MM.1S (cell line): Measurements from ENCODE around the gene RB1.

Source experiments
- CTCF ChIP-seq: fragments of 300-600 bp; sonication (generic); IDR thresholded peaks from 2 replicates; pipeline ENCODE4 v1.5.1; 2016; ENCODE audit warnings: antibody characterized with exemption, low read length, mixed read lengths
- EZH2 ChIP-seq: fragments of 300-600 bp; sonication (generic); optimal IDR thresholded peaks from 2 replicates; pipeline ENCODE3; 2017; ENCODE audit warnings: low read depth, mild to moderate bottlenecking, antibody characterized with exemption, low read length, mixed read lengths
- EZH2phosphoT487 ChIP-seq: fragments of 300-600 bp; sonication (generic); IDR thresholded peaks from 2 replicates; pipeline ENCODE4 v1.6.1; 2018; ENCODE audit warnings: antibody characterized with exemption, low read length

DNA sequence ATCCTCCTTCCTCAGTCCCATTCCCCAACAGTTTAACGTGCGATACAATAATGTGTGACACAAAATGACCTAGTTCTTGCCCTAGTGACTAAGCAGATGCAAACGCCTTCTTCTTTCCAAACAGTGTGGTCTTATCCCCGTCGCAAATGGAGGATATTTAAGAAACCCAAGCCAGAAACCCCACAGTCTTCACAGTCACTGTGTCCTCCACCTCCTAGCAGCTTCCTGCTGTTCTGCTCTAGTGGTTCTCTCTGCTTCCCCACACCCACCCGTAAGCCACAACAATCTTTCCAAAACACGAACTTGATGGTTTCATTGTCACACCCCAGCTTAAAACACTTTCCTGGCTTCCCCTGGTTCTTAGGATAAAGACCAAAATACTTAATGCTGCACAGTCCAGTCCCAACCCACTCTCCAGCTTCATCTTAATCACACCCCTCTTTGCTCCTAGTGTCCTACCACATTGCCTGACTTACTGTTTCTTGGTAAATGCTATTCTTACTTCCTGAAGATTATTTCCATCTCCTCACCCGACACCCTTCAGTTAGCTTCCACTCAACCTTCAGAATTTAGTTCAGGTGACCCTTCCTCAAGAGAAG is 38.2 kb upstream of the RB1 start:
- TF ChIP-seq CTCF: no peak
- no peak for TF ChIP-seq EZH2phosphoT487
- TF ChIP-seq EZH2: no peak
